HepG2 (cell line): ENCODE results near the gene PACSIN1. TPM values are rescaled to one million over a fixed set of nuclear protein-coding genes. Genes with fewer than 3 reads are reported as not detected.

Source experiments
- ATAC-seq: fragments of 200-7000 bp; cut with Tn5 transposase; 3 replicates; pipeline ENCODE4 v1.9.1; 2020; ENCODE audit warnings: mild to moderate bottlenecking, moderate library complexity
- BruUV-seq: library from RNA; stranded (reverse); fragments of 400-500 nt; replicated peaks from 2 replicates; lab custom pipeline; 2021; lab: Mats Ljungman, UMichigan
- CTCF ChIA-PET: fragments of 300-600 bp; formaldehyde crosslinking; extraction: SDS; loops from one replicate; lab custom pipeline; 2021; ENCODE audit warnings: low total read pairs, inconsistent platforms, low intra/inter-chr PET ratio; lab: Yijun Ruan, JAX
- POLR2A ChIA-PET: fragments of 350-600 bp; sonication (Branson Sonifier 250); formaldehyde crosslinking; loops from one replicate; lab custom pipeline; 2020; ENCODE audit warnings: antibody characterized with exemption, inconsistent platforms; lab: Yijun Ruan, JAX
- DNase-seq: peaks from one replicate; pipeline ENCODE4 v3.0.0-alpha.2; 2015; ENCODE audit warnings: low spot score
- FAIRE-seq: peaks from 3 replicates; lab custom pipeline; 2011; peaks lifted over from hg19 to GRCh38; lab: Jason Lieb, UNC
- H2AFZ ChIP-seq: one replicate; pipeline ENCODE4 v1.6.1; 2011; ENCODE audit warnings: low read length, inconsistent platforms
- H3K27ac ChIP-seq: fragments of 300-600 bp; 3 replicates; pipeline ENCODE4 v1.8.0; 2011; ENCODE audit warnings: mixed run types, mild to moderate bottlenecking, mixed read lengths, low read length, inconsistent platforms; ENCODE audit not compliant: insufficient read depth; ENCODE audit errors: extremely low read length
- H3K27me3 ChIP-seq, 2 experiments: fragments of 200-600 bp in 1 of 2; 2 replicates in 1 of 2; 3 replicates in 1 of 2; pipeline versions ENCODE4 v1.6.0 to v1.8.0; 2011; ENCODE audit warnings: low read length in 2 of 2, mild to moderate bottlenecking in 2 of 2, moderate library complexity in 2 of 2, inconsistent platforms in 1 of 2; ENCODE audit not compliant: insufficient read depth in 2 of 2, control insufficient read depth in 1 of 2
- H3K36me3 ChIP-seq, 2 experiments: fragments of 200-600 bp in 1 of 2; replicated peaks in 1 of 2; 2 replicates in 1 of 2; 3 replicates in 1 of 2; pipeline versions ENCODE4 v1.5.1 to v1.8.0; 2011; ENCODE audit warnings: low read length in 2 of 2, inconsistent platforms in 1 of 2; ENCODE audit not compliant: insufficient read depth in 2 of 2, control insufficient read depth in 1 of 2
- H3K4me1 ChIP-seq: 2 replicates; pipeline ENCODE4 v1.5.1; 2012; ENCODE audit warnings: low read length, inconsistent platforms; ENCODE audit not compliant: insufficient read depth
- H3K4me2 ChIP-seq: 2 replicates; pipeline ENCODE4 v1.6.0; 2011; ENCODE audit warnings: low read depth, low read length, inconsistent platforms
- H3K4me3 ChIP-seq, 3 experiments: fragments of 200-600 bp in 1 of 3; sonication (generic), shearing (Covaris generic) in 1 of 3; replicated peaks in 1 of 3; 2 replicates each; pipeline ENCODE4 v1.5.1; 2011 to 2016; ENCODE audit warnings: low read length in 3 of 3, inconsistent platforms in 2 of 3, low read depth in 2 of 3, mild to moderate bottlenecking in 2 of 3, control low read depth in 1 of 3, mixed read lengths in 1 of 3; ENCODE audit not compliant: insufficient read depth in 1 of 3
- H3K79me2 ChIP-seq: one replicate; pipeline ENCODE4 v1.6.1; 2011; ENCODE audit warnings: low read length, inconsistent platforms; ENCODE audit not compliant: insufficient read depth
- H3K9ac ChIP-seq: 2 replicates; pipeline ENCODE4 v1.6.0; 2011; ENCODE audit warnings: mild to moderate bottlenecking, low read depth, low read length, inconsistent platforms; ENCODE audit not compliant: insufficient read depth
- H3K9me3 ChIP-seq: 2 replicates; pipeline ENCODE4 v1.5.1; 2012; ENCODE audit warnings: mild to moderate bottlenecking, low read length
- H4K20me1 ChIP-seq: 2 replicates; pipeline ENCODE4 v1.6.0; 2011; ENCODE audit warnings: inconsistent platforms, mild to moderate bottlenecking, low read length, moderate library complexity; ENCODE audit not compliant: insufficient read depth
- CENPT ChIP-seq: sonication (generic); formaldehyde crosslinking; IDR thresholded peaks from 2 replicates; pipeline ENCODE4 v1.8.0; 2022; ENCODE audit warnings: low read depth, mild to moderate bottlenecking, moderate library complexity, missing genetic modification reagents
- IKZF4 ChIP-seq: sonication (generic); formaldehyde crosslinking; IDR thresholded peaks from 2 replicates; pipeline ENCODE4 v1.5.1; 2020; ENCODE audit warnings: borderline replicate concordance, mild to moderate bottlenecking, low read depth, missing genetic modification reagents; ENCODE audit errors: not compliant biosample characterization
- MED1 ChIP-seq: sonication (generic); formaldehyde crosslinking; IDR thresholded peaks from 2 replicates; pipeline ENCODE4 v1.4.0; 2020; ENCODE audit warnings: missing genetic modification reagents
- PITX1 ChIP-seq: sonication (generic); formaldehyde crosslinking; IDR thresholded peaks from 2 replicates; pipeline ENCODE4 v1.5.1; 2020; ENCODE audit warnings: mild to moderate bottlenecking, missing genetic modification reagents
- PRPF4 ChIP-seq: fragments of 200-400 bp; formaldehyde crosslinking; IDR thresholded peaks from 2 replicates; pipeline ENCODE4 v1.6.1; 2016; ENCODE audit warnings: low read length, low read depth; ENCODE audit not compliant: poor library complexity, severe bottlenecking
- SETDB1 ChIP-seq: sonication (generic); formaldehyde crosslinking; IDR thresholded peaks from 2 replicates; pipeline ENCODE4 v1.5.1; 2020; ENCODE audit warnings: missing genetic modification reagents, mild to moderate bottlenecking, borderline replicate concordance
- SP140L ChIP-seq: sonication (generic); formaldehyde crosslinking; IDR thresholded peaks from 2 replicates; pipeline ENCODE4 v1.4.0; 2020; ENCODE audit warnings: missing genetic modification reagents, borderline replicate concordance
- TERF1 ChIP-seq: sonication (generic); formaldehyde crosslinking; IDR thresholded peaks from 2 replicates; pipeline ENCODE4 v1.8.0; 2022; ENCODE audit warnings: mild to moderate bottlenecking, missing genetic modification reagents, moderate library complexity
- ZBTB4 ChIP-seq: sonication (generic); formaldehyde crosslinking; IDR thresholded peaks from 2 replicates; pipeline ENCODE4 v1.4.0; 2020; ENCODE audit warnings: missing genetic modification reagents, mild to moderate bottlenecking, borderline replicate concordance
- ZFP62 ChIP-seq: sonication (generic); formaldehyde crosslinking; IDR thresholded peaks from 2 replicates; pipeline ENCODE4 v1.4.0; 2020; ENCODE audit warnings: missing genetic modification reagents
- ZNF142 ChIP-seq: sonication (generic); formaldehyde crosslinking; IDR thresholded peaks from 2 replicates; pipeline ENCODE4 v1.4.0; 2020; ENCODE audit warnings: missing genetic modification reagents
- ZNF44 ChIP-seq: sonication (generic); formaldehyde crosslinking; IDR thresholded peaks from 2 replicates; pipeline ENCODE4 v1.5.1; 2020; ENCODE audit warnings: mild to moderate bottlenecking, missing genetic modification reagents
- ZNF530 ChIP-seq: sonication (generic); formaldehyde crosslinking; IDR thresholded peaks from 2 replicates; pipeline ENCODE4 v1.5.0; 2020; ENCODE audit warnings: low read depth, mild to moderate bottlenecking, missing genetic modification reagents
- ZNF660 ChIP-seq: sonication (generic); formaldehyde crosslinking; IDR thresholded peaks from 2 replicates; pipeline ENCODE4 v1.5.1; 2020; ENCODE audit warnings: mild to moderate bottlenecking, low read depth, missing genetic modification reagents, borderline replicate concordance
- ZNF788 ChIP-seq: sonication (generic); formaldehyde crosslinking; IDR thresholded peaks from 2 replicates; pipeline ENCODE4 v1.5.0; 2020; ENCODE audit warnings: mild to moderate bottlenecking, missing genetic modification reagents, borderline replicate concordance
- WGBS: methylation state at CpG from one replicate; pipeline ENCODE4 v1.1.6; 2017; ENCODE audit warnings: low lambda C conversion rate; 5-methylcytosine and 5-hydroxymethylcytosine counted together
- in situ Hi-C: cut with HindIII; loops from 2 replicates; pipeline ENCODE4 v1.10.0; 2017; ENCODE audit warnings: low pct_unique_long_range_greater_than_20kb; ENCODE audit not compliant: extremely low pct_ligation_motif_present
- intact Hi-C: fragments of 100-400 bp; cut with micrococcal nuclease; formaldehyde crosslinking; loops from one replicate; pipeline ENCODE4 v1.10.0; 2022; ENCODE audit not compliant: unreplicated experiment
- polyA plus RNA-seq, 8 experiments: library from polyadenylated mRNA; depleted of rRNA in 3 of 8; stranded (reverse) in 7 of 8; unstranded in 1 of 8; fragments of >200 nt; fragmentation: Illumina TruSeq in 4 of 8; extraction: Trizol in 4 of 8; gene quantifications; 2 replicates each; pipeline versions ENCODE4 v1.2.1 to v1.2.3, GENCODE V29; 2011 to 2016; ENCODE audit warnings: low read depth in 4 of 8, missing spikeins in 1 of 8, mixed read lengths in 1 of 8; ENCODE audit not compliant: insufficient read depth in 1 of 8
- total RNA-seq, 5 experiments: library from RNA; depleted of rRNA; stranded (reverse); fragments of >200 nt; fragmentation: Illumina TruSeq; extraction: Trizol; gene quantifications; 2 replicates each; pipeline ENCODE4 v1.2.3, GENCODE V29; 2016; ENCODE audit warnings: low read depth in 1 of 5

The PACSIN1 gene
- total and polyA plus RNA-seq, 2 of the 13 experiments (the other 11 are each of a cell fraction or from before 2014, with no cell fraction given), result not detected

- DNase-seq (no peak), FAIRE-seq (no peak), ATAC-seq (no peak)
- H4K20me1 ChIP-seq, result no peaks in the 10 kb centered on the region
- 58% methylated on average over 4 of the region's 4 CpGs for WGBS
- H3K79me2 ChIP-seq, result no peaks in the 10 kb centered on the region
- ChIA-PET CTCF (no interaction called here), POLR2A (no interaction called here)
- no peak overlapping the region for H3K4me2 ChIP-seq
- in situ Hi-C loops (no loop called here), intact Hi-C loops (no loop called here)
- H3K9me3 ChIP-seq, result no peaks in the 10 kb centered on the region
- H3K4me3 ChIP-seq, result no peak overlapping the region
- H3K4me1 ChIP-seq, result no peaks in the 10 kb centered on the region
- H3K36me3 ChIP-seq, result no peaks in the 10 kb centered on the region
- BruUV-seq, result no TSS peak
- no peak overlapping the region for H3K27ac ChIP-seq
- H3K9ac ChIP-seq, result no peak overlapping the region
- no peak overlapping the region for H2AFZ ChIP-seq
- no peaks in the 10 kb centered on the region; a peak in 1 of 5 replicates for H3K27me3 ChIP-seq
- TF ChIP-seq MED1 (CRISPR knock-in tag), result no peak
- TF ChIP-seq TERF1 (CRISPR knock-in tag), result no peak
- no peak for TF ChIP-seq IKZF4
- TF ChIP-seq PITX1 (CRISPR knock-in tag), result no peak
- no peak for TF ChIP-seq ZNF530 (CRISPR knock-in tag)
- TF ChIP-seq ZNF788, result no peak
- no peak for TF ChIP-seq SETDB1 (CRISPR knock-in tag)
- no peak for TF ChIP-seq SP140L (CRISPR knock-in tag)
- no peak for TF ChIP-seq ZFP62 (CRISPR knock-in tag)
- no peak for TF ChIP-seq ZNF44 (CRISPR knock-in tag)
- TF ChIP-seq CENPT, result no peak
- TF ChIP-seq ZNF142 (CRISPR knock-in tag), result no peak
- no peak for TF ChIP-seq ZNF660
- no peak for TF ChIP-seq PRPF4
- no peak for TF ChIP-seq ZBTB4 (CRISPR knock-in tag)
Measured at GRCh38 chr6:34478796-34479195, 12.9 kb downstream of the PACSIN1 start.
